Fibroblast of the aortic adventitia (primary cell): ENCODE data around the gene CD300LB. TPM values are rescaled to one million over a fixed set of nuclear protein-coding genes. Genes with fewer than 3 reads are reported as not detected.

Source experiments
- DNase-seq: peaks from one replicate; pipeline ENCODE4 v3.0.0-alpha.2; 2010; ENCODE audit warnings: low read depth
- H3K4me3 ChIP-seq: 2 replicates; pipeline ENCODE4 v1.5.1; 2011; ENCODE audit warnings: low read depth, mild to moderate bottlenecking, control low read depth, low read length, moderate library complexity
- CTCF ChIP-seq: IDR thresholded peaks from 2 replicates; pipeline ENCODE4 v1.5.1; 2011; ENCODE audit warnings: mild to moderate bottlenecking, low read length, control low read depth, inconsistent platforms; ENCODE audit not compliant: insufficient read depth
- total RNA-seq: library from RNA; depleted of rRNA; stranded (reverse); fragments of >200 nt; gene quantifications from 2 replicates; pipeline ENCODE4 v1.2.3, GENCODE V29; 2012; ENCODE audit warnings: low replicate concordance

Gene CD300LB
- total RNA-seq, 1 donor: not detected

GRCh38 chr17:74526681-74527080 lies 4.6 kb downstream of the CD300LB start:
- DNase-seq: no peak
- H3K4me3 ChIP-seq: no peak overlapping the region
- no peak for TF ChIP-seq CTCF

- no peak for DNase-seq
- TF ChIP-seq CTCF: no peak
- H3K4me3 ChIP-seq: no peak overlapping the region
These were observed 5.4 kb downstream of the CD300LB start for GRCh38 chr17:74525781-74526288.

- DNase-seq: no peak
- no peak for TF ChIP-seq CTCF
- H3K4me3 ChIP-seq: no peak overlapping the region
These were observed 5.9 kb downstream of the CD300LB start for GRCh38 chr17:74525465-74525725.

- no peak for DNase-seq
- TF ChIP-seq CTCF: no peak
- no peak overlapping the region for H3K4me3 ChIP-seq
These were observed 6.4 kb downstream of the CD300LB start for GRCh38 chr17:74524653-74525464.

- no peak overlapping the region for H3K4me3 ChIP-seq
- TF ChIP-seq CTCF: no peak
- DNase-seq: no peak
These were observed 8.0 kb downstream of the CD300LB start for GRCh38 chr17:74523308-74523707.

GRCh38 chr17:74522381-74523105 lies 8.7 kb downstream of the CD300LB start:
- no peak for DNase-seq
- no peak overlapping the region for H3K4me3 ChIP-seq
- no peak for TF ChIP-seq CTCF
